Activated CD8-positive, alpha-beta memory T cell treated with anti-CD3 and anti-CD28 coated beads, Interleukin-2, amount 50 U/mL, for 4 hours (primary cell): ENCODE measurements around the gene NUTM2F.
"Not testable (repeated sequence)": the region's sequence is repeated elsewhere in the genome, so short reads cannot be mapped to it uniquely, and the experiment has no call there.

Experiments used
- DNase-seq: peaks from one replicate; pipeline ENCODE4 v3.0.0-alpha.2; 2020

The NUTM2F gene

DNA sequence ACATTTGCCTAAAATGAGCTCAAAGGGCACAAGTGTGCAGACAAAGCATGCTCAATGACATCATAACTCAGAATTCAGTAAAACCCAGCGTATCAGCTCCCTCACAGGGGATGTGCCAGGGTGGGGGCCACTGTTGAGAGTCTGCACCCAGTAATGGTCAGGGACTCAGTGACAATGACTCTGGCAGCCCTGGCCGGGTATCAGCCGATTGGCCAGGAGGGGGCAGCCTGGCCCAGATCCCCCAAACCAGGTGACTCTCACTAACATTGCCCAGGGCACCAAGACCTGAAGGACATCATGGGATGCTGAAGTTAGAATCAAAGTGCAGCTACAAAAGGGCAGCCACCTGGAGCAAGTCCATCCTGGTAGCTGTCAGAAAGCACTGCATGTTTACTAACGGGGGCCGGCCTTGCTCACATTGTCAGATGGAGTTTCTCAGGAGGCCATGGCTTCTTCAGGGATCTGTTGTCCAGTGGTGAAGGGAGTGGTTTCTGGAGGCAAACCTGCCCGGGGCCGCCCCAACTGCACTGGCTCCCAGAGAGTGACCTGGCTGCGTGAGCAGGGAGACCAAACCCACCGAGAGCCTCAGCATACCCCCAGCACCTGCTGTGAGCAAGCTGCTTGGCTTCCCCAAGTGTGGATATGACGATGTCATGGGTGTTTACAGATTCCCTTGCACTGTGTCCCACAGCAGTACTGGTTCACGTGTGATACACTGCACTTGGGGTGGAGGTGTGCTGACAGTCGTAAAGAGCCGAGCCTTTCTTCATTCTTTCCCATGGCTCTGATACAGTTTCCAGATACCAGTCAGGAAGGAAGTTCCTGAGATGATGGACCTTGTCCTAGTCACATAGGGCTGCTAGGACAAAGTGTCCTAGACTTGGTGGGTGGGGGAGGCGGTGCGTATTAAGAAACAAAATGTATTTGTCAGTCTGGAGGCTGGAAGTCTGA lies 13.1 kb downstream of the NUTM2F start:
- DNase-seq, result not testable (repeated sequence)

DNA sequence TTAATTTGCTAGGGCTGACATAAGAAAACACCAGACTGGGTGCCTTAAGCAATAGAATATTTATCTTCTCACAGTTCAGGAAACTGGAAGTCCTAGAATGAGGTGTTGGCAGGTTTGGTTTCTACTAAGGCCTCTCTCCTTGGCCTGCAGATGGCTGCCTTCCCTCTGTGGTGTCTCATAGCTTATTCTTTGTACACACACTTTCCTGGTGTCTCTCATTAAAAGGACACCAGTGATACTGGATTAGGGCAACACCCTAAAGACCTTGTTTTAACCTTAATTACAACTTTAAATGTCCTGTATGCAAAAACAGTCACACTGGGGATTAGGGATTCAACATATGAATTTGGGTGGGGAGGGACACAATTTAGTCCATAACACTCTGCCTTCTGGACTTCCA lies 25.1 kb downstream of the NUTM2F start:
- no peak for DNase-seq

DNA sequence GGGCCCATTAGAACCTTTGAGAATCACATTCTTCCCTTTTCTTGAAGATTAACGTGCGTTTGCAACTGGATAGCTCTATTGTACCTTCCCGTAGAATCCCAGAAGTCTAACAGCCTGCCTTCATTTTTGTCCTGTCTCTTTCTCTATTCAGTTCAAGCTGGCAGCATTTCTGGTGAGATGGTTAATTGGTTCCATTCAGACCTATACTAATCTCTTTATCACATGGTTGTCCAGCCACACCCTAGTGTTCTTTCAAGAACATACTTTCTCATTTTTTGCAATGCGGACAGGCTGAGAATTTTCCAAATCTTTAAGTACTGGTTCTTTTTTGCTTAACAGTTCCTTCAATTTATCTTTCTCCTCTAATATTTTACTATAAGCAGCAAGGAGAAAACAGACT lies 26.0 kb downstream of the NUTM2F start:
- no peak for DNase-seq

DNA sequence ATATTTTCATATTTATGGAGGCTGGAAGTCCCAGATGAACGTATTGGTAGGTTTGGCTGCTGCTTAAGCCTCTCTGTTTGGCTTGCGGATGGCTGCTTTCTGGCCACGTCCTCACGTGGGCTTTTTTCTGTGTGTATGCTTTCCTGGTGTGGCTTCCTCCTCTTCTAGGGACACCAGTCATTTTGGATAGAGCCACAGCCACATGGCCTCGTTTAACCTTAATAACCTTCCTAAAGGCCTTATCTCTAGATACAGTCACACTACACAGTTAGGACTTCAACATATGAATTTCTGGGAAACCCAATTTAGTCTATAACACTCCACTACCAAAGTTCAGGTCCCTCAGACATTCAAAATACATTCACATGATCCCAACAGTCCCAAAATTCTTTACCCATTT lies 26.9 kb downstream of the NUTM2F start:
- DNase-seq, result no peak

DNA sequence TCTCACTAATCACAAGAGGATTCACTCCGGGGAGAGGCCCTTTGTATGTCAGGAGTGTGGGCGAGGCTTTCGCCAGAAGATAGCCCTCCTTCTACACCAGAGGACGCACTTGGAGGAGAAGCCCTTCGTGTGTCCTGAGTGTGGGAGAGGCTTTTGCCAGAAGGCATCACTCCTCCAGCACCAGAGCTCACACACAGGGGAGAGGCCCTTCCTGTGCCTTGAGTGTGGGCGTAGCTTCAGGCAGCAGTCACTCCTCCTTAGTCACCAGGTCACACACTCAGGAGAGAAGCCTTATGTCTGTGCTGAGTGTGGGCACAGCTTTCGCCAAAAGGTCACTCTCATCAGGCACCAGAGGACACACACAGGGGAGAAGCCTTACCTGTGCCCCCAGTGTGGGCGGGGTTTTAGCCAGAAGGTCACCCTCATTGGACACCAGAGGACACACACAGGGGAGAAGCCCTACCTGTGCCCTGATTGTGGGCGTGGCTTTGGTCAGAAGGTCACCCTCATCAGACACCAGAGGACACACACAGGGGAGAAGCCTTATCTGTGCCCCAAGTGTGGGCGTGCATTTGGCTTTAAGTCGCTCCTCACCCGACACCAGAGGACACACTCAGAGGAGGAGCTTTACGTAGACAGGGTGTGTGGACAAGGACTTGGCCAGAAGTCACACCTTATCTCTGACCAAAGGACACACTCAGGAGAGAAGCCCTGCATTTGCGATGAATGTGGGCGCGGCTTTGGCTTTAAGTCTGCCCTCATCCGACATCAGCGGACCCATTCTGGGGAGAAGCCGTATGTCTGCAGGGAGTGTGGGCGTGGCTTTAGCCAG lies 27.8 kb downstream of the NUTM2F start:
- no peak for DNase-seq

DNA sequence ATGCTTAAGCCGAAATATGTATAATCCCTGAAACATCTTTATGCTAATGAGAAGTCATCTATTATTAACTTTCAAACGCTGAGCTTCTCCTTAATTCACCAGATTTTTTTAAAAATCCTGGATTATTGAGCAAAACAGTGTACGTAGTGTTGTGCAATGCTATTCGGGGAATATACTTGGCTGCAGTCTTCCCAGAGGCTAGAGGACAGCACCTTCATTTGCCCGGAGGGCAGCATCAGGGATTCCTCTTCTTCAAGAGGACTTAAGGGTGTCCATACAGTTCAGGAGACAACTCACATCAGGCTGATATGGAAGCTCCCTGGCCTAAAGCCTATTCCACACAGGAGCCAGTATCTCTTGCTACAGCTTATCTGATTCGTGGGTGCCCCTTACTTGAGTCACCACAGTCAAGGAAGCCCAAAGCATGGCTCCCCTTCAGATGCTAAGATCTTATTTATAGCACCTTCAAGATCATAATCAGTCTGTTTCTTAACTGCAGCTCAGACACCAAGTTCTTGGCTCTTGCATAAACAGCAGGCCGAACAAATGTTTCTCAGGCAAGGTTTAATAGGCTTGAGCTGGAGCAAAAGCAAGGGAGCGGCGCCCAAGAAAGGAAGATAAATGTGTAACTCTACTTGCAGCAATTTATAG lies 29.4 kb downstream of the NUTM2F start:
- no peak for DNase-seq

DNA sequence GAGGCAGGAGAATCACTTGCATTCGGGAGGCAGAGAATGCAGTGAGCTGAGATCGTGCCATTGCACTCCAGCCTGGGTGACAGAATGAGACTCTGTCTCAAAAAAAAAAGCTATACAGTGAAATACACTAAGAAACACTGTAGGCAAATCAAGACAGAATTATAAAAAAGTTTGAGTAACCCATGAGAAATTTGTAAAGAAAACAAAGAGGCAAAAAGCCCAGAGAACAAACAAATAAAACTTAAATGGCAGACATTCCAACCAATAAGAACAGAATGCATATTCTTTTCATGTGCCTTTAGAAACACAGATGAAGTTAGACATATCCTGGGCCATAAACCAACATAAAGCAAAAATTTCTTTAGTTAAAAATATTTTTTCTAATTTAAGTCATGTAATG lies 38.8 kb downstream of the NUTM2F start:
- no peak for DNase-seq

DNA sequence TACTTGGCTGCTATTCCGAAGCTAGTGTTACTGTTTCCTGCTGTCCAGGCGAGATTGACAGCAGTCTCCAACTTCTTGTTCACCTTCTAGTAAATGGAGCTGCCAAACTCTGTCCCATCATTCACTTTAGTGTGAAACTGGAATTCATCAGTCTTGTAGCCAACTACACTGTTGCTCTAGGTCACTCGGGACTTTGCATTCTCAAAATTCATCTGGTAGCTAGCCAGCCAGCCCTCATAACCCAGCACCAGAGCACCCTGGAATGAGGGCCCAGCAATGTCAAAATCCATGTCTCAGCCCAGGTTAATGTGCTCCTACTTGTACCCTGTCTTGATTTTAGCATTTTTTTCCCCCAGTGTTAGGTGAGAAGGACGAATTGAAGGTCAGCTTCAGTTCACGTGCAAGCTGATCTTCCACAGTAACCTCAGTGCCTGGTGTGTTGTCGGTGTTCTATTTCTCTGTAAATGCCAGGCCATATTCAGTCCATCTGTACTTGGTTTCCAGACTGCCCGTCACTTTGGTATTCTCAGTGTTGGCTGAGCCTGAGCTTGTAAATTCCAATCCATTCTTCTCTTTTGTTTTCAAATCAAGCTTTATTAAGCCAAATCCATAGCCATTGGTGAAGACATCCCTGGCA lies 40.4 kb downstream of the NUTM2F start:
- DNase-seq, result no peak

DNA sequence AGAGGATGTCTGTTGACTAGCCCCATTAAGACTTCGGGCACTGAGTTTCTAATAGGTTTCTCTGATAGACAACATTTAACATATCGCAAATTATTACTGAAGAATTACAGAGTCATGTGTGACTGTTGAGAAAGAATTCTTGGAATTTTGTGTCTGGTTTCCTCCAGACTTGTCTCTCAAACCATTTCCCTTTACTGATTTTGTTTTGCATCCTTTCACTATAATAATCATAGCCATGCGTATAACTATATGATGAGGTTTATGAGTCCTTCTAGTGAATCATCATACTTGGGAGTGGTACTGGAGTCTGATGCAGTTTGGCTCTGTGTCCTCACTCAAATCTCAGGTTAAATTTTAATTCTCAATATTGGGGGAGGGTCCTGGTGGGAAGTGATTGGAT lies 42.3 kb downstream of the NUTM2F start:
- DNase-seq, result no peak

DNA sequence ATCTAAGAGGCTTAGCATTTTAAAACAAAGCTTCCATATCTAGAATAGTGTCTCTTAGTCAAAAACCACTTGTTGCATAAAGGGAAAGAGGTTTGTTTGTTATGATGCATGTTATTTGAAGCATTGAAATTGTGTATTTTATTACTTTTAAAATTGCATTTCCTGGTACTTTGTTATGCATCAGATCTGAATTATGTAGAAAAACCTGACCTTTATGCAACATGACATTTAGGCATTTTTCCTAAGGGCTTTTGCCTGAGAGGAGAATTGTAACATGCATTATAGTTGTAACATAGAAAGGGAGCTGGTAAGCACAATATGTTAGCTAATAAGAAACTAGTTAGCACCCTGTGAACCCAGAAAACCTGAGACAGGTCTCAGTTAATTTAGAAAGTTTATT lies 47.3 kb downstream of the NUTM2F start:
- no peak for DNase-seq

DNA sequence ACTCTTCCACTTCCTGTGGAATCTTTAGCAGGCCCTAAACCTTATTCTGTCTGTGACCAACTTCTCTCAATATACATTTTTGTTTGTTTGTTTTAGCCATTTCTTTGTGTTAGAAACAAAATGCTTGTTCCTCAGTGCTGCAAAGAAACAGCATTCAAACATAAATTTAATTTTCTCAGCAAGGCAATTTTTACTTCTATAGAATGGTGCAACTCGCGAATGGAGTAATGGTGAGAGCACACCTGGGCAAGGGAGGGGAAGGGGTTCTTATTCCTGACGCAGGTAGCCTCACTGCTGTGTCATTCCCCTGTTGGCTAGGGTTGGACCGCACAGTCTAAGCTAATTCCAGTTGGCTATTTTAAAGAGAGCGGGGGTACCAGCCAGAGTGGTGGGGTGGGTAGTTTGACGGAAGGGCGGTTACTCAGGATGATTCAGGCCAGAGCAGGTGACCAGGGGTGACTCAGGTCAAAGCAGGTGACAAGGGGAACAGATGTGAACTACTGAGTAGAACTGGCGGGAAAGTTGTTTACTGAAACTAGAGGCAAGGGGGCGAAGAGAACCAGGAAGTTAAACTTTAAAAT lies 47.9 kb downstream of the NUTM2F start:
- DNase-seq, result no peak

DNA sequence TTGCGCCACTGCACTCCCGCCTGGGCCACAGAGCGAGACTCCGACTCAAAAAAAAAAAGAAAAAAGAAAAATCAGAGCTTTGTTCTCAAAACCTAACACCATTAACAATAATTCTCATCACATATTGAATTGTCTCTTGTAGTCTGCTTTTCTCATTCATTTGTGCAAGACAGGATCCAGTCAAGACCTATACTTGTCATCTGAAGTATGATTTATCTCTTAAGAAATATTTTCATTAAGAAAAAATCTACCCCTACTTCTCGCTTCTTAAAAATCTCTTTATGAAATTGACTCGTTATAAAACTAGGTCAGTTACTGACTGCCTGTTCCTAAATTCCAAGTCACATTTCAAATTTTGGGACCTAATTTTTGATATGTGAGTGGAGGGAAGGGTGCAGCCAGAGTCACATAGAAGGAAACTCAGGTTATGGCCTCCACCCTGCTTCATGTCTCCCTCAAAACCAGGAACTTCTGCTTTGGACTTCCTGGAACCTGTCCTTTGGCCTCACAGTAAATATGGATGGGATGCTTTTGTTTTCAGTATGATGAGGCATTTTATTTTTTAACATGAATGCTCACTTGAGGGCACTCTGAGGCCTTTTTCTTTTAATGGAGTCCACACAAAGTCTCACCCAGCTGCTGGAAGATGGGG lies 50.4 kb downstream of the NUTM2F start:
- no peak for DNase-seq

DNA sequence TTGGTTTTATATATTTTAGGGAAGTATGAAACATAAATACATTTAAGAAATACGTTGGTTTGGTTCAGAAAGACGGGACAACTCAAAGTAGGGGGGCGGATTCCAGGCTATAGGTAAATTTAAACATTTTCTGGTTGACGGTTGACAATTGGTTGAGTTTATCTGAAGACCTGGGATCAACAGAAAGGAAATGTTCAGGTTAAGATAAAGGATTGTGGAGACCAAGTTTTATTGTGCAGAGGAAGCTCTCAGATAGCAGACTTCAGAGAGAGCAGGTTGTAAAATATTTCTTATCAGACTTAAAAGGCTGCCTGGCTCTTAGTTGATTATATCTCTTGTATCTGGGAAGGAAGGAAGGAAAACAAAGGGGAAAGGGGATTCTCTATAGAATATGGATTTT lies 51.4 kb downstream of the NUTM2F start:
- not testable (repeated sequence) for DNase-seq

DNA sequence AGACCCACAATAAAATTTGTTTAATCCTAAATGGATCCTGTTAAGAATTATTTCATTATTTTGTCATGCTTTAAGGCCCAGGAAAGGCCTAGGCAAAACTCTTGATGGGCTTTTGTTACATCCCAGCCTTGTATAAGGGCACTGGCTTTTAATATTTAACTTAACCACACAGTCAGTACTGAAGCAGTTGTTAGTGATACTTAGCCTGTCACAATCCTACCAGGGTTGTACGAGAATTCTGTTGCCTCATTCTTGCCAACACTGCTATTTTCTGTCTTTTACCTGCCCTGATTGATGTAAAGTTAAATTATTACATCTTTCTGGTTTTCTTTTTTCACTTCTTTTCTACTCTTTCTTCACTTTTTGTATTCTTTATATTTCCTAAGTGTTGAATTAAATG lies 58.4 kb downstream of the NUTM2F start:
- DNase-seq, result no peak

DNA sequence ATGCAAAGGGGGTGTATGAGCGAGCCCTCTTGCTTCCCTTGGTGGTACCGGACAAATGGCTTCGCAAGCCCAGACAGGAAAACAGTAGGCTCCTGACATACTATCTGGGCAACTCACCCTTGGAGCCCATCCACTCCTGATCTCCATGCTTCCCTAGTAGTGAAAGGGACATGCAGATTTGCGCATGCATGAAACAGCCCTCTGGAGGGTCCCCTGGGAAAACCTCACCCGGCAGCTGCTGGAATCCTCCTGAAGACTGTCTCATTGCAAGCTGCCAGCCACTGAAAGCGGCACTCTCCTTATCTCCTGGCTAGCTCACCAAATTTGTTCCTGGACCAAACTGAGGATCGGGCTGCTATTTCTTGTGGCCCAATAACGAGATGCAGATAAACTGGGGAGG lies 59.2 kb downstream of the NUTM2F start:
- no peak for DNase-seq
